Right lobe of liver (tissue), 4 donors: ENCODE results near the gene GATAD2B.

Experiments used
- CTCF ChIP-seq, 4 donors: fragments of 200-600 bp in 3 of 4; fragments of 450-650 bp in 1 of 4; IDR thresholded peaks; one replicate each; pipeline versions ENCODE4 v1.5.1 to v1.8.0; 2016 to 2022; ENCODE audit warnings: antibody characterized with exemption in 4 of 4, mild to moderate bottlenecking in 2 of 4
- POLR2A ChIP-seq: fragments of 450-650 bp; IDR thresholded peaks from one replicate; pipeline ENCODE4 v1.6.1; 2017; ENCODE audit warnings: antibody characterized with exemption, mild to moderate bottlenecking
- donor health status: DM: no; HTN: no; CAD: no.
- donor health status: DM: no; HTN: no; CAD: no.
- donor health status: DM: no; HTN: yes; CAD: no.

- TF ChIP-seq CTCF (IDR thresholded peaks at IDR 0.05) (peak; percentile 88 to 91 (median 90)), POLR2A (no peak)
Measured at GRCh38 chr1:153796786-153797659, 125.7 kb downstream of the GATAD2B start.
